ENCODE data around the gene KCNQ1. TPM values are rescaled to one million over a fixed set of nuclear protein-coding genes. Genes with fewer than 3 reads are reported as not detected.

Gene KCNQ1
- total and polyA plus RNA-seq, 3 experiments from 2014 or later: 2.6 to 5.7 (median 3.4) TPM

- H3K27me3 Mint-ChIP-seq: peaks cover 1 to 2% of the 10 kb centered on the region in 2 donors
- Histone ChIP-seq H3K27me3 (ENCODE audit: insufficient read depth, low read length, poor library complexity, severe bottlenecking) (no peaks in the 10 kb centered on the region), H3K4me3 (ENCODE audit: low read length) (peak overlapping the region; percentile 45), H3K4me1 (ENCODE audit: insufficient read depth, low read length) (peaks cover 18% of the 10 kb centered on the region), H3K9me3 (ENCODE audit: low read length) (no peaks in the 10 kb centered on the region), H3K27ac (ENCODE audit: low read depth, low read length) (peak overlapping the region; percentile 12), H3K36me3 (ENCODE audit: insufficient read depth, low read length) (no peaks in the 10 kb centered on the region)
- peak overlapping the region; percentile 56 to 87 (median 70) for H3K4me3 Mint-ChIP-seq
- H3K36me3 Mint-ChIP-seq: no peaks in the 10 kb centered on the region
- peak; percentile 83 to 90 (median 87) for DNase-seq
- peaks cover 11 to 15% (median 12%) of the 10 kb centered on the region in 3 donors for H3K4me1 Mint-ChIP-seq
- H3K27ac Mint-ChIP-seq: peak overlapping the region in 3 of 8 donors; percentile 21 to 48 (median 29)
- ChIA-PET CTCF (interaction anchor here (0.6 to 5.9 kb wide), 54 partner anchors 8 to 877 kb away, joined by 3 to 345 read pairs (median 4); partner anchors contain the start of genes CARS1, CD81, CDKN1C and KCNQ1), POLR2A (interaction anchor here (1.4 to 3.2 kb wide), 2 partner anchors 355 to 360 kb away, joined by 3 to 13 read pairs; no protein-coding TSS in a partner anchor)
- H3K9me3 Mint-ChIP-seq: no peaks in the 10 kb centered on the region
Observed at GRCh38 chr11:2532704-2533586, 88.1 kb downstream of the KCNQ1 start.

- H3K27ac Mint-ChIP-seq: peak overlapping the region in 1 of 8 donors; percentile 38
- no peaks in the 10 kb centered on the region for H3K9me3 ChIP-seq (ENCODE audit: low read length)
- H3K36me3 Mint-ChIP-seq: no peaks in the 10 kb centered on the region
- H3K36me3 ChIP-seq (ENCODE audit: insufficient read depth, low read length): no peaks in the 10 kb centered on the region
- H3K9me3 Mint-ChIP-seq: no peaks in the 10 kb centered on the region
- POLR2A ChIA-PET: interaction anchor here (0.6 to 3.2 kb wide), 3 partner anchors 354 to 456 kb away, joined by 3 to 13 read pairs (median 3); no protein-coding TSS in a partner anchor
- peaks cover 18% of the 10 kb centered on the region for H3K4me1 ChIP-seq (ENCODE audit: insufficient read depth, low read length)
- H3K4me1 Mint-ChIP-seq: peaks cover 10 to 15% (median 11%) of the 10 kb centered on the region in 3 donors
- peak in 1 of 5 donors; percentile 58 for DNase-seq
- CTCF ChIA-PET: interaction anchor here (0.6 to 5.9 kb wide), 42 partner anchors 7 to 876 kb away, joined by 3 to 345 read pairs (median 4); partner anchors contain the start of genes CARS1, CD81, CDKN1C and KCNQ1
- H3K27me3 ChIP-seq (ENCODE audit: insufficient read depth, low read length, poor library complexity, severe bottlenecking): no peaks in the 10 kb centered on the region
- H3K27ac ChIP-seq (ENCODE audit: low read depth, low read length): peak overlapping the region; percentile 12
- peak overlapping the region in 3 of 7 donors; percentile 64 to 72 (median 70) for H3K4me3 Mint-ChIP-seq
- peaks cover 0 to 1% of the 10 kb centered on the region in 2 donors for H3K27me3 Mint-ChIP-seq
- peak overlapping the region; percentile 45 for H3K4me3 ChIP-seq (ENCODE audit: low read length)
Observed at GRCh38 chr11:2533587-2534133, 88.9 kb downstream of the KCNQ1 start.

GRCh38 chr11:2534134-2534956 lies 89.5 kb downstream of the KCNQ1 start:
- no peak overlapping the region for H3K27ac ChIP-seq (ENCODE audit: low read depth, low read length)
- H3K27me3 ChIP-seq (ENCODE audit: insufficient read depth, low read length, poor library complexity, severe bottlenecking): no peaks in the 10 kb centered on the region
- no peaks in the 10 kb centered on the region for H3K36me3 ChIP-seq (ENCODE audit: insufficient read depth, low read length)
- ChIA-PET CTCF (interaction anchor here (1.2 to 5.9 kb wide), 14 partner anchors 21 to 875 kb away, joined by 3 to 345 read pairs (median 6); partner anchors contain the start of genes CDKN1C and PHLDA2), POLR2A (interaction anchor here (0.6 to 3.2 kb wide), 2 partner anchors 358 to 456 kb away, joined by 3 to 13 read pairs; no protein-coding TSS in a partner anchor)
- no peaks in the 10 kb centered on the region for H3K9me3 ChIP-seq (ENCODE audit: low read length)
- H3K9me3 Mint-ChIP-seq: no peaks in the 10 kb centered on the region
- H3K4me3 Mint-ChIP-seq: no peak overlapping the region
- DNase-seq: peak in 1 of 5 donors; percentile 42
- peak overlapping the region in 1 of 8 donors; percentile 67 for H3K27ac Mint-ChIP-seq
- H3K4me3 ChIP-seq (ENCODE audit: low read length): no peak overlapping the region
- no peaks in the 10 kb centered on the region for H3K36me3 Mint-ChIP-seq
- peaks cover 10 to 15% (median 11%) of the 10 kb centered on the region in 3 donors for H3K4me1 Mint-ChIP-seq
- peaks cover 0 to 1% of the 10 kb centered on the region in 2 donors for H3K27me3 Mint-ChIP-seq
- peaks cover 18% of the 10 kb centered on the region for H3K4me1 ChIP-seq (ENCODE audit: insufficient read depth, low read length)

DNA sequence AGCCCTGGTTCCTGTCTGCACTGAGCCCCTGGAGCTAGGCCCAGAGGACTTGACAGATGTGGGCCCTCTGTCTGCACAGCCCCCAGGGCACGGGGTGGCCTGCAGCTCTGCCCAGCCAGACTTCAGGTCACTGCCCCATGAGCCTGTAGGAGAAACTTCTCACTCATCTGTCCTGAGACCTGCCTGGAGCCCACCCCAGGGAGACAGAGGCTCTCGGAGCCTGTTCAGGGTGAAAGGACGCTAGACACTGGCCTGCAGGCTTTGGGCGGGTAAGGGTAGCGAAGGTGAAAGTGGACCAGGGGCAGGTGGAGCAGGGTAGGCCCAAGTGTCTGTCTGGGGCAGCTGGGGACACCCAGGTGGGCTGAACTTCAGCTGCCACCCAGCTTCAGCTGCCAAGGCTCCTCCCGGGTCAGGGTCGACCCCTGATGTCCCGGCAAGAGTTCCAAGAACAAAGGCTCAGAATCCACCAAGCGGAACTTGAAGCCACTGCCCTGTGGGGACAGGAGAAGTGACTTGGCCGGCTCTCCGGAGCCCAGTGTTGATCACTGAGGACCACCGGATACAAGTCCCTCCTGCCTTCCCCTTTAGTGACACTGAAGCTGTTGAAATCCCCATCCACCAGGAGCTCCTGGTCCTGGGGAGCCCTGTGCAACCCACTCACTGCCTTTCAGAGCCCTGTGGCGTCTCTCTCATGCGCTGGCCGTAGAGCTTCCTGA lies 90.3 kb downstream of the KCNQ1 start:
- peaks cover 0 to 1% of the 10 kb centered on the region in 2 donors for H3K27me3 Mint-ChIP-seq
- H3K4me1 Mint-ChIP-seq: peaks cover 10 to 15% (median 11%) of the 10 kb centered on the region in 3 donors
- peak in 1 of 5 donors; percentile 40 for DNase-seq
- Histone ChIP-seq H3K36me3 (ENCODE audit: insufficient read depth, low read length) (no peaks in the 10 kb centered on the region), H3K27ac (ENCODE audit: low read depth, low read length) (no peak overlapping the region), H3K4me1 (ENCODE audit: insufficient read depth, low read length) (peaks cover 18% of the 10 kb centered on the region), H3K9me3 (ENCODE audit: low read length) (no peaks in the 10 kb centered on the region), H3K27me3 (ENCODE audit: insufficient read depth, low read length, poor library complexity, severe bottlenecking) (no peaks in the 10 kb centered on the region), H3K4me3 (ENCODE audit: low read length) (no peak overlapping the region)
- H3K27ac Mint-ChIP-seq: no peak overlapping the region
- CTCF ChIA-PET: interaction anchor here (0.9 to 5.9 kb wide), 9 partner anchors 102 to 874 kb away, joined by 3 to 345 read pairs (median 4); partner anchors contain the start of genes CDKN1C and PHLDA2
- POLR2A ChIA-PET: no interaction called here
- H3K9me3 Mint-ChIP-seq: no peaks in the 10 kb centered on the region
- no peak overlapping the region for H3K4me3 Mint-ChIP-seq
- H3K36me3 Mint-ChIP-seq: no peaks in the 10 kb centered on the region

DNA sequence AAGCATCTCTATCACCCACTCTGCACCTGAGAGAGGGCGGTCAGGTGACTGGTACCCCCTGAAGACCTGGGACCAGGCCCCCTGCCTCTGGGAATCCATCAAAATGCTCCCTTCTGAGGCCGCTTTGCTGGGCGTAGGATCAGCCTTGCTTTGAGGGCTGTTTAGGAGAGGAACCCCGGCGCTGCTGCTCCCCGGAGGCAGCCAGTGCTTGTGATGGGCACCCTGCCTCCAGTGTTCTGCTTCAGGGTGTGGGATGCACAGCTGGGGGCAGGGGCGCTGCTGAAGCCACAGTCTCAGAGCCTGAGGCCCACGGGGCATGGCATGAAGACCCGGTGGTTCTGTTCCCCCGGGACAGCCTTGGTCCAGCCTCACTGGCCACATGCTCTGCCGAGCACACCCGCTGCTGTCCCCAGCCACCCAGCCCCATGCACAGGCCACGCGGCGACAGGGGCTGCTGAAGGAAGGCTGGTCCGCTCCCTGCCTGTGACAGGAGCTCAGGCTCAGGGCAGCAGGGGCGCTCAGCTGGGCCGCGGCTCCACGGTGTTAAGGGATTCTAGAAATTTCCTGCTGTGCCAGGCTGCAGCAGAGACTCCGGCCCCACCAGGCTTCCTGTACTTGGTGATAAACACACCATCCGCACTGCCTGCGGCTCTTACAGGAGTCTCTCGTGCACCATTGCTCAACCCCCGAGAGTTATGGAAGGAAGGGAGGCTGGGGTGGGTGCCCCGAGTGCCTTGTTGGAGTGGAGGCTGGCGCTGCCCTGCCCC lies 91.0 kb downstream of the KCNQ1 start:
- CTCF ChIA-PET: interaction anchor here (0.9 to 5.9 kb wide), 6 partner anchors 103 to 479 kb away, joined by 3 to 345 read pairs (median 3); partner anchors contain the start of gene CDKN1C
- Histone ChIP-seq H3K36me3 (ENCODE audit: insufficient read depth, low read length) (no peaks in the 10 kb centered on the region), H3K9me3 (ENCODE audit: low read length) (no peaks in the 10 kb centered on the region), H3K27me3 (ENCODE audit: insufficient read depth, low read length, poor library complexity, severe bottlenecking) (no peaks in the 10 kb centered on the region), H3K27ac (ENCODE audit: low read depth, low read length) (no peak overlapping the region), H3K4me3 (ENCODE audit: low read length) (no peak overlapping the region), H3K4me1 (ENCODE audit: insufficient read depth, low read length) (peaks cover 18% of the 10 kb centered on the region)
- POLR2A ChIA-PET: no interaction called here
- Mint-ChIP-seq H3K9me3 (no peaks in the 10 kb centered on the region), H3K27me3 (no peaks in the 10 kb centered on the region), H3K36me3 (no peaks in the 10 kb centered on the region), H3K4me1 (peaks cover 10 to 15% (median 11%) of the 10 kb centered on the region in 3 donors), H3K4me3 (no peak overlapping the region), H3K27ac (no peak overlapping the region)
- peak in 1 of 5 donors; percentile 38 for DNase-seq

DNA sequence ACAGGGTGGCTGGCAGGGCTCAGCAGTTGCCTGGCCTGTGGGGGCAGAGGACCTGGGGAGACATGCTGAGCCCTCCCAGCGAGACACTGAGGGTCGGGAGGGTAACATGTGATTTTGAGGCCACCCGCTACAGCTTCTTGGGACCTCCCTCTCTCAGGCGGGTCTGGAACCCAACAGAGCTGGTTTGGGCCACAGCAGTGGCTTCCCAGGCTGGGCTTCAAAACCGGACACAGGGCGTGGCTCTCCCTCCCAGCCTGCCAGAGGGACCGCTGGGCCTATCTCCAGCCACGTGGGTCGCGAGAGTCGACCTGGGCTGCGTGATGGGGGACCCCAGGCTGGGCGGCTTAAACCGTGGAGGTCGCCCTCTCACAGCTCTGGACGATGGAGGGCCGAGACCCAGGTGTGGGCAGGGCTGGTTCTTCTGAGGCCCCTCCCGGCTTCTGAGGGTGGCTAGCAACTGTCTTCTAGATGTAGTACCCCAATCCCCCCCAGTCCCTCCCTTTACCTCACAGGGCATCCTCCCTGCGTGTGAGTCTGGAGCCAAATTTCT lies 91.7 kb downstream of the KCNQ1 start:
- H3K27ac Mint-ChIP-seq: no peak overlapping the region
- Histone ChIP-seq H3K36me3 (ENCODE audit: insufficient read depth, low read length) (no peaks in the 10 kb centered on the region), H3K4me1 (ENCODE audit: insufficient read depth, low read length) (peaks cover 18% of the 10 kb centered on the region), H3K27ac (ENCODE audit: low read depth, low read length) (no peak overlapping the region), H3K27me3 (ENCODE audit: insufficient read depth, low read length, poor library complexity, severe bottlenecking) (no peaks in the 10 kb centered on the region), H3K9me3 (ENCODE audit: low read length) (no peaks in the 10 kb centered on the region), H3K4me3 (ENCODE audit: low read length) (no peak overlapping the region)
- H3K9me3 Mint-ChIP-seq: no peaks in the 10 kb centered on the region
- DNase-seq: peak in 1 of 5 donors; percentile 36
- ChIA-PET CTCF (interaction anchor here (1.6 kb wide), 1 partner anchor 352 kb away, joined by 5 read pairs; no protein-coding TSS in a partner anchor), POLR2A (no interaction called here)
- H3K4me1 Mint-ChIP-seq: peaks cover 10 to 15% (median 11%) of the 10 kb centered on the region in 3 donors
- no peak overlapping the region for H3K4me3 Mint-ChIP-seq
- no peaks in the 10 kb centered on the region for H3K36me3 Mint-ChIP-seq
- H3K27me3 Mint-ChIP-seq: no peaks in the 10 kb centered on the region
